ENCODE results near the gene TIMM50.

TIMM50 gene

DNA sequence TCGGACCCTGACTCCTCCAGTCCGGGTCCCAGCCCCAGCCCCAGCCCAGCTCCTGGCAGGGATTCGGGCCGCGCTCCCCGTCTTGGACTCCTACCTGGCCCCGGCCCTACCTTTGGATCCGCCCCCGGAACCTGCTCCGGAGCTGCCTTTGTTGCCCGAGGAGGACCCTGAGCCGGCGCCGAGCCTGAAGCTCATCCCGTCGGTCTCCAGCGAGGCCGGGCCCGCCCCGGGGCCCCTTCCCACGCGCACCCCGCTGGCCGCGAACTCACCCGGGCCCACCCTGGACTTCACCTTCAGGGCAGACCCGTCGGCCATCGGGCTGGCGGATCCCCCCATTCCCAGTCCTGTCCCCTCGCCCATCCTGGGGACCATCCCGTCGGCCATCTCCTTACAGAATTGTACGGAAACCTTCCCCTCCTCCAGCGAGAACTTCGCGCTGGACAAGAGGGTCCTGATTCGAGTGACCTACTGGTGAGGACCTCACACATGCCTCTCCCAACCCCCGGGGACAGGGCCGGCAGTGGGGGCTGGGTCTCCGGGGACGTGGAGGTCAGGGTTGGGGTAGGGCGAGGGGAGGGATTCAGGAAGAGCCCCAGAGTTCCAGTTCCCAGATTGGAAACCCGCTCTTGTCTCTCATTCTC, 35.0 kb downstream of the TIMM50 start:
- peak; percentile 36 for ATAC-seq (replicated peaks)
- no peak overlapping the region for H3K27ac Mint-ChIP-seq
- no peaks in the 10 kb centered on the region for H3K9me3 Mint-ChIP-seq
- H3K4me3 Mint-ChIP-seq = peak overlapping the region; percentile 33 to 53
- peaks cover 4% of the 10 kb centered on the region for H3K36me3 Mint-ChIP-seq (ENCODE audit: insufficient read depth)
- no peak for DNase-seq
- peaks cover 42 to 73% of the 10 kb centered on the region in 2 donors for H3K27me3 Mint-ChIP-seq
- H3K4me1 Mint-ChIP-seq (ENCODE audit: low read depth in 2 of 2) = peaks cover 9 to 10% of the 10 kb centered on the region in 2 donors

- no peak for DNase-seq
- Mint-ChIP-seq H3K9me3 (no peaks in the 10 kb centered on the region), H3K4me1 (ENCODE audit: low read depth in 2 of 2) (peaks cover 9 to 10% of the 10 kb centered on the region in 2 donors), H3K27ac (no peak overlapping the region), H3K27me3 (peaks cover 42 to 73% of the 10 kb centered on the region in 2 donors), H3K4me3 (peak overlapping the region; percentile 33 to 53), H3K36me3 (ENCODE audit: insufficient read depth) (peaks cover 4% of the 10 kb centered on the region)
- no peak for ATAC-seq (replicated peaks)
Measured at GRCh38 chr19:39516270-39516669, 35.6 kb downstream of the TIMM50 start.

DNA sequence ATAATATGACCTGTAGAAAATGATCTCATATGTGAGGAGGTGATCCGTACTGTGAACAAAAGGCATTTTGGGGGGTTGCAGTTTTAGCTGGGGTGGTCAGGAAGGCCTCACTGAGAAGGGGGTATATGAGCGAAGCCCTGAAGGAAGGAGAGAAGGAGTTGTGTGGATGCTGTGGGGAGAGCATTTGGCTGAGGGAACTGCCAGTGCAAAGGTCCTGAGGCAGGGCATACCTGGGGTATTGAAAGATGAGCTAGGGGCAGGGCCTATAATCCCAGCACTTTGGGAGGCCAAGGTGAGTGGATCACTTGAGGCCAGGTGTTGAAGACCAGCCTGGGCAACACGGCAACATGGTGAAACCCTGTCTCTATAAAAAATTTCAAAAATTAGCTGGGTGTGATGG, 36.8 kb downstream of the TIMM50 start:
- no peak for DNase-seq
- Mint-ChIP-seq H3K4me3 (no peak overlapping the region), H3K4me1 (ENCODE audit: low read depth in 2 of 2) (peaks cover 9 to 10% of the 10 kb centered on the region in 2 donors), H3K27me3 (peaks cover 42 to 67% of the 10 kb centered on the region in 2 donors), H3K9me3 (no peaks in the 10 kb centered on the region), H3K27ac (no peak overlapping the region), H3K36me3 (ENCODE audit: insufficient read depth) (peaks cover 4% of the 10 kb centered on the region)
- ATAC-seq (replicated peaks) = no peak

GRCh38 chr19:39518458-39518857, 37.8 kb downstream of the TIMM50 start:
- Mint-ChIP-seq H3K36me3 (ENCODE audit: insufficient read depth) (peaks cover 4% of the 10 kb centered on the region), H3K27me3 (peaks cover 35 to 57% of the 10 kb centered on the region in 2 donors), H3K4me1 (ENCODE audit: low read depth in 2 of 2) (peaks cover 9 to 10% of the 10 kb centered on the region in 2 donors), H3K27ac (no peak overlapping the region), H3K9me3 (no peaks in the 10 kb centered on the region), H3K4me3 (no peak overlapping the region)
- ATAC-seq (replicated peaks) (no peak), DNase-seq (no peak)

DNA sequence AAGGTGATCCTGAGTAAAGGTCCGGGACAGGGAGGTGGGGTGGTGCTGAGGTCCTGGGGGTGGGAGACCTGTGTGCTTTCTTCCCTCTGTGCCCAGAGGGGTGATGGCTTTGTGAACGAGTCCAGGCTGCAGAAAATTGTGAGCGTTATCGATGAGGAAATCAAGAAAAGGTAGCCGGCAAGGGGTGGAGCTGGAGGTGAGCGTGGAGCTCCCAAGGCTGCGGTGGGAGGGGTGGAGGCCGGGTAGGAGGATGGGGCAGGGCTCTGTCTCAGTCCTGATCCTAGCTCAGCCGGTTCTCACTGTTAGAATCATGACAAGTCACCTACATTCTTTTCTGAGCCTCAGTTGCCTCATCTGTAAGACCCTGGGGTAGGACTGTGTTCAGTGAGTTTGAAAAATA, 38.3 kb downstream of the TIMM50 start:
- ATAC-seq (replicated peaks) (no peak), DNase-seq (no peak)
- peaks cover 4% of the 10 kb centered on the region for H3K36me3 Mint-ChIP-seq (ENCODE audit: insufficient read depth)
- H3K4me1 Mint-ChIP-seq (ENCODE audit: low read depth in 2 of 2) = peaks cover 9 to 10% of the 10 kb centered on the region in 2 donors
- H3K27me3 Mint-ChIP-seq = peaks cover 30 to 52% of the 10 kb centered on the region in 2 donors
- H3K4me3 Mint-ChIP-seq = no peak overlapping the region
- H3K9me3 Mint-ChIP-seq = no peaks in the 10 kb centered on the region
- H3K27ac Mint-ChIP-seq = no peak overlapping the region

DNA sequence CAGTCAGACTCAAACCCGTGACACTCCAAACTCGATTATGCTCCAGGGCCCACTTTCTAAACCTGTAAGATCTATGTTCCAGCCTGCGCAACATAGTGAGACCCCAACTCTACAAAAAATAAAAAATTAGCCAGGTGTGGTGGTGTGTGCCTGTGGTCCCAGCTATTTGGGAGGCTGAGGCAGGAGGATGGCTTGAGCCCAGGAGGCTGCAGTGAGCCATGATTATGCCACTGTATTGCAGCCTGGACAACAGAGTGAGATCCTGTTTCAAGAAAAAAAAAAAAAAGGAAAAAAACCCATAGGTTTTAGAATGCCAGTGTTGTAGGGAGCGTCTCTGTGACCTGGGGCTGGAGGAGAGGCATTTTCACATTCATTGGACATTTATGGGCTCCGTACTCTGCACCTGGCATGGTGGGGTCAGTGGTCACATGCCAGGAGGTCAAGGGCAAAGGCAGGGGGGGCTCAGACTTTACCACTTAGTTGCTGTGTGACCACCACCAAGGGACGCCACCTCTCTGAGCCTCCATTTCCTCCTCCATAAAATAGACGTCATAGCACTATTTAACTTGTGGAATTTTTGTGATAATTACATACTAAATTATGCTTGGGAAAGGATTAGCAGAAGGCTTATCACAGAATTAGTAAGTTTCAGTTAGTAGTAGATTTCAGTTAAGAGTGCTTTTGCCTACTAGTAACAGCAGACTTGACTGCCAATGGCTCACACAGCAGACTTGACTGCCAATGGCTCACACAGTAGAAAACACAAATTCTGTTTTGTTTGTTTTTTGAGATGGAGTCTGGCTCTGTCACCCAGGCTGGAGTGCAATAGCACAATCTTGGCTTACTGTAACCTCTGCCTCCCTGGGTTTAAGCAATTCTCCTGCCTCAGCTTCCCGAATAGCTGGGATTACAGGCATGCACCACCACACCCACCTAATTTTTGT, 40.2 kb downstream of the TIMM50 start:
- Mint-ChIP-seq H3K4me1 (ENCODE audit: low read depth in 2 of 2) (peaks cover 4 to 5% of the 10 kb centered on the region in 2 donors), H3K27me3 (peaks cover 17 to 33% of the 10 kb centered on the region in 2 donors), H3K9me3 (no peaks in the 10 kb centered on the region), H3K4me3 (no peak overlapping the region), H3K27ac (no peak overlapping the region), H3K36me3 (ENCODE audit: insufficient read depth) (peaks cover 4% of the 10 kb centered on the region)
- ATAC-seq (replicated peaks) (no peak), DNase-seq (no peak)

DNA sequence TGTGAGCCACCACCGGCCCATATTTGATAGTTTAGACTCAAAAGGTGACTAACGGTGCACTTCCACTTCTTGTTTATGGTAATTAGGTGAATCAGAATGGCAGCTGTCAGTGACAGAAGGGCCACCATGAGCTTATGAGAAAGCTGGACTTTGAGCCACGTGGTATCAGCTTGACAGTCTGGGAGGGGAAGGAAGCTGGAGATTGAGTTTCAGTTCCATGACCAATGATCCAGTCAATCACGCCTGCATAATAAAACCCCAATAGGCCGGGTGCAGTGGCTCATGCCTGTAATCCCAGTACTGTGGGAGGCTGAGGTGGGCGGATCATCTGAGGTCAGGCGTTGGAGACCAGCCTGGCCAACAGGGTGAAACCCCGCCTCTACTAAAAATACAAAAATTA, 43.9 kb downstream of the TIMM50 start:
- peaks cover 7% of the 10 kb centered on the region for H3K36me3 Mint-ChIP-seq (ENCODE audit: insufficient read depth)
- peaks cover 3 to 5% of the 10 kb centered on the region in 2 donors for H3K4me1 Mint-ChIP-seq (ENCODE audit: low read depth in 2 of 2)
- no peak overlapping the region for H3K4me3 Mint-ChIP-seq
- no peak overlapping the region for H3K27ac Mint-ChIP-seq
- DNase-seq (no peak), ATAC-seq (replicated peaks) (no peak)
- H3K9me3 Mint-ChIP-seq = no peaks in the 10 kb centered on the region
- H3K27me3 Mint-ChIP-seq = no peaks in the 10 kb centered on the region

GRCh38 chr19:39525205-39525604, 44.6 kb downstream of the TIMM50 start:
- Mint-ChIP-seq H3K36me3 (ENCODE audit: insufficient read depth) (peaks cover 7% of the 10 kb centered on the region), H3K27ac (no peak overlapping the region), H3K9me3 (no peaks in the 10 kb centered on the region), H3K27me3 (no peaks in the 10 kb centered on the region), H3K4me3 (no peak overlapping the region), H3K4me1 (ENCODE audit: low read depth in 2 of 2) (peaks cover 3 to 5% of the 10 kb centered on the region in 2 donors)
- no peak for DNase-seq
- no peak for ATAC-seq (replicated peaks)

DNA sequence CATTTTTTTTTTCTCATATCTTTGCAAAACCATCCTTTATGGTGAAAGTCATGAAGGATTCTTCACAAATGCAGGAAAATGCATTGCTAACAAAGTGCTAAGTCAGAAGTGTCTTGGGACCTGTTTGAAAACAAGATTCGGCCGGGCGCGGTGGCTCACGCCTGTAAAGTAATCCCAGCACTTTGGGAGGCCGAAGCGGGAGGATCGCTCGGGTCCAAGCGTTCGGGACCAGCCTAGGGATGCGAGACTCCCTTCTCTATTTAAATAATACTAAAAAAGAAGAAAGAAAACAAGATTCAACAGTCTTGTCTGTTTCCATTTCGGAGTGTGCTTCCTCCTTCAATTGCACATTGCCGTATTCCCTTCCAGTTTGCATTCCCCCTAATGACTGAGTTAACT, 51.2 kb downstream of the TIMM50 start:
- H3K27me3 Mint-ChIP-seq = no peaks in the 10 kb centered on the region
- H3K27ac Mint-ChIP-seq = peak overlapping the region; percentile 89 to 92
- no peak for ATAC-seq (replicated peaks)
- peak overlapping the region; percentile 87 to 93 for H3K4me3 Mint-ChIP-seq
- no peaks in the 10 kb centered on the region for H3K9me3 Mint-ChIP-seq
- peaks cover 11% of the 10 kb centered on the region for H3K36me3 Mint-ChIP-seq (ENCODE audit: insufficient read depth)
- no peak for DNase-seq
- H3K4me1 Mint-ChIP-seq (ENCODE audit: low read depth in 2 of 2) = peaks cover 10 to 22% of the 10 kb centered on the region in 2 donors

DNA sequence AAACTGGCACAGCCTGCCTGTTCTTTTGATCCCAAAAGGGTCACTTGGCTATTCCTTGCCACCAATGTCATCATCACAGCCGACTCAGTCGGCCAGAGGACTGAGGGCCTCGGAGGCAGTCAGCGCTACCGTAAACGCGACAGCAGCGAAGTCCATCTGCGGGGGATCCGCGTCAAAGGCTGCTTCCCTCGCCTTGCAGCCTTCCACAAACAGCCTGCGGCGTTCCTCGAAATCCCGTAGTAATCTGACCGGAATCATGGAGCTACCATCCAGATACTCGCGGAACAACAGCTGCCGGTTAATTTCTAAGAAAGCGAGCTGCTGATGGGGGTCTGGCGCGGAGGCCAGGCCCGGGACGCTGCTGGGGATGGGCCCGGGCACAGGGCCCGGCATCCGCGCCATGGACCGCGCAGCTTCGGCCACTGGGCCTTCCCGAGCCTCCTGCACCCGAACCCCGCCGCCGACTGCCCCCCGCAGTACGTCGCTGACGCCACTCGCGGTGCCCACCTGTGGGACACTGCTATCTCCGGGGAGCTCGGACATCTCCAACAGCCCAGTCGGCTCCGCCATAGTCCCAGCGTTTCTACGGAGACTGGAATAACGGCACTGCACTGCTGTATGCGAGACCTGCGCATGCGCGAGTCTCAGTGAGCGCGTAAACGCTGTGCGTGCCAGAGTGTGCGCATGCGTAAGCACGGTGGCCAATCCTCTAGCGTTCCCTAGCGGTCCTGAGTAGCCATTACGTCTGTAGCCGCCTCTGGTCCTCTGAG, 51.8 kb downstream of the TIMM50 start, which contains the start of gene EID2B:
EID2B (minus strand) TSS at position 620 of the 770 bp plus-strand sequence; CDS start at position 570, 50 bp downstream.
- Mint-ChIP-seq H3K9me3 (no peaks in the 10 kb centered on the region), H3K36me3 (ENCODE audit: insufficient read depth) (peaks cover 15% of the 10 kb centered on the region), H3K4me3 (peak within 1 kb of the TSS; percentile 87 to 93), H3K4me1 (ENCODE audit: low read depth in 2 of 2) (peaks cover 12 to 24% of the 10 kb centered on the region in 2 donors), H3K27me3 (no peaks in the 10 kb centered on the region), H3K27ac (peak within 1 kb of the TSS; percentile 89 to 92)
- DNase-seq = peak; percentile 91 to 93 (median 92)
- peak; percentile 90 for ATAC-seq (replicated peaks)

- DNase-seq = no peak
- Mint-ChIP-seq H3K27me3 (no peaks in the 10 kb centered on the region), H3K36me3 (ENCODE audit: insufficient read depth) (peaks cover 16% of the 10 kb centered on the region), H3K4me3 (peak overlapping the region; percentile 87 to 93), H3K27ac (peak overlapping the region; percentile 89 to 92), H3K4me1 (ENCODE audit: low read depth in 2 of 2) (peaks cover 14 to 27% of the 10 kb centered on the region in 2 donors), H3K9me3 (no peaks in the 10 kb centered on the region)
- peak; percentile 20 for ATAC-seq (replicated peaks)
Measured at GRCh38 chr19:39533003-39533512, 52.4 kb downstream of the TIMM50 start.

DNA sequence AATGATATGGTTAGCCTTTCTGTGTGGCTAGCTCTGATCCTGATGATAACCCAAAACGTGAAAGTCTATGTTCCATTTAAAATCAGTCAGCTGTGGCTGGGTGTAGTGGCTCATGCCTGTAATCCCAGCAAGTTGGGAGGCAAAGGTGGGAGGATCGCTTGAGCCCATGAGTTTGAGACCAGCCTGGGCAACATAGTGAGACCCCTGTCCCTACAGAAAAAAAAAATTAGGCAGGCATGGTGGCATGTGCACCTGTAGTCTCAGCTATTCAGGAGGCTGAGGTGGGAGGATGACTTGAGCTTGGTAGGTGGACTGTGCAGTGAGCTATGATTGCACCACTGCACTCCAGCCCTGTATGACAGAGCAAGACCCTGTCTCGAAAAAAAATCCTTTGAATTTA, 53.2 kb downstream of the TIMM50 start:
- Mint-ChIP-seq H3K36me3 (ENCODE audit: insufficient read depth) (peaks cover 9% of the 10 kb centered on the region), H3K9me3 (no peaks in the 10 kb centered on the region), H3K27me3 (no peaks in the 10 kb centered on the region), H3K27ac (no peak overlapping the region), H3K4me1 (ENCODE audit: low read depth in 2 of 2) (peaks cover 15 to 29% of the 10 kb centered on the region in 2 donors), H3K4me3 (no peak overlapping the region)
- ATAC-seq (replicated peaks) (no peak), DNase-seq (no peak)

- peaks cover 16 to 34% of the 10 kb centered on the region in 2 donors for H3K4me1 Mint-ChIP-seq (ENCODE audit: low read depth in 2 of 2)
- H3K36me3 Mint-ChIP-seq (ENCODE audit: insufficient read depth) = peaks cover 17% of the 10 kb centered on the region
- ATAC-seq (replicated peaks) (no peak), DNase-seq (no peak)
- no peaks in the 10 kb centered on the region for H3K9me3 Mint-ChIP-seq
- peak overlapping the region; percentile 92 to 93 for H3K4me3 Mint-ChIP-seq
- peak overlapping the region in 1 of 2 donors; percentile 96 for H3K27ac Mint-ChIP-seq
- H3K27me3 Mint-ChIP-seq = no peaks in the 10 kb centered on the region
Measured at GRCh38 chr19:39539165-39539517, 58.5 kb downstream of the TIMM50 start.
